ENCODE data around the gene LYPD6B.
"Not testable (repeated sequence)": the region's sequence is repeated elsewhere in the genome, so short reads cannot be mapped to it uniquely, and the experiment has no call there.

Gene LYPD6B

GRCh38 chr2:149189769-149190168, 151.3 kb downstream of the LYPD6B start:
- DNase-seq (ENCODE audit: low read depth in 2 of 2): no peak

GRCh38 chr2:149191915-149192314, 153.4 kb downstream of the LYPD6B start:
- no peak for DNase-seq (ENCODE audit: low read depth in 2 of 2)

GRCh38 chr2:149192427-149192826, 153.9 kb downstream of the LYPD6B start:
- DNase-seq (ENCODE audit: low read depth in 2 of 2): no peak

- DNase-seq (ENCODE audit: low read depth in 2 of 2): no peak
These were observed 161.6 kb downstream of the LYPD6B start for GRCh38 chr2:149200109-149200520.

GRCh38 chr2:149204686-149205085, 166.2 kb downstream of the LYPD6B start:
- DNase-seq (ENCODE audit: low read depth in 2 of 2): no peak

GRCh38 chr2:149205143-149205542, 166.6 kb downstream of the LYPD6B start:
- DNase-seq (ENCODE audit: low read depth in 2 of 2): no peak

- no peak for DNase-seq (ENCODE audit: low read depth in 2 of 2)
These were observed 175.4 kb downstream of the LYPD6B start for GRCh38 chr2:149213764-149214493.

GRCh38 chr2:149218497-149218896, 180.0 kb downstream of the LYPD6B start:
- DNase-seq (ENCODE audit: low read depth in 2 of 2): no peak

GRCh38 chr2:149219856-149220255, 181.4 kb downstream of the LYPD6B start:
- no peak for DNase-seq (ENCODE audit: low read depth in 2 of 2)

- no peak for DNase-seq (ENCODE audit: low read depth in 2 of 2)
These were observed 182.5 kb downstream of the LYPD6B start for GRCh38 chr2:149221002-149221401.

GRCh38 chr2:149221898-149222297, 183.4 kb downstream of the LYPD6B start:
- DNase-seq (ENCODE audit: low read depth in 2 of 2): no peak

- DNase-seq (ENCODE audit: low read depth in 2 of 2): no peak
These were observed 185.1 kb downstream of the LYPD6B start for GRCh38 chr2:149223472-149224095.

- no peak for DNase-seq (ENCODE audit: low read depth in 2 of 2)
These were observed 186.0 kb downstream of the LYPD6B start for GRCh38 chr2:149224543-149224942.

- DNase-seq (ENCODE audit: low read depth in 2 of 2): no peak
These were observed 186.9 kb downstream of the LYPD6B start for GRCh38 chr2:149225446-149225845.

GRCh38 chr2:149226790-149227189, 188.3 kb downstream of the LYPD6B start:
- no peak for DNase-seq (ENCODE audit: low read depth in 2 of 2)

- no peak for DNase-seq (ENCODE audit: low read depth in 2 of 2)
These were observed 197.4 kb downstream of the LYPD6B start for GRCh38 chr2:149235816-149236375.

GRCh38 chr2:149236410-149236809, 197.9 kb downstream of the LYPD6B start:
- DNase-seq (ENCODE audit: low read depth in 2 of 2): no peak

- no peak for DNase-seq (ENCODE audit: low read depth in 2 of 2)
These were observed 207.7 kb downstream of the LYPD6B start for GRCh38 chr2:149246186-149246585.

- not testable (repeated sequence) for DNase-seq (ENCODE audit: low read depth in 2 of 2)
These were observed 212.9 kb downstream of the LYPD6B start for GRCh38 chr2:149251436-149251835.

- not testable (repeated sequence) for DNase-seq (ENCODE audit: low read depth in 2 of 2)
These were observed 218.4 kb downstream of the LYPD6B start for GRCh38 chr2:149256877-149257276.

- DNase-seq (ENCODE audit: low read depth in 2 of 2): no peak
These were observed 220.0 kb downstream of the LYPD6B start for GRCh38 chr2:149258531-149258930.

- no peak for DNase-seq (ENCODE audit: low read depth in 2 of 2)
These were observed 220.6 kb downstream of the LYPD6B start for GRCh38 chr2:149259136-149259535.

- DNase-seq (ENCODE audit: low read depth in 2 of 2): no peak
These were observed 223.2 kb downstream of the LYPD6B start for GRCh38 chr2:149261692-149262091.

All from stimulated activated CD8-positive, alpha-beta memory T cell treated with anti-CD3 and anti-CD28 coated beads, Interleukin-2, amount 100 ng/mL, for 1 hour (primary cell).